Amygdala (tissue), 56 donors: Measurements from ENCODE around the gene ZNF467.

Source experiments
- DNase-seq, 56 donors: peaks; one replicate each; lab custom pipeline; 2025; lab: John Stamatoyannopoulos, UW

The ZNF467 gene, protein sequence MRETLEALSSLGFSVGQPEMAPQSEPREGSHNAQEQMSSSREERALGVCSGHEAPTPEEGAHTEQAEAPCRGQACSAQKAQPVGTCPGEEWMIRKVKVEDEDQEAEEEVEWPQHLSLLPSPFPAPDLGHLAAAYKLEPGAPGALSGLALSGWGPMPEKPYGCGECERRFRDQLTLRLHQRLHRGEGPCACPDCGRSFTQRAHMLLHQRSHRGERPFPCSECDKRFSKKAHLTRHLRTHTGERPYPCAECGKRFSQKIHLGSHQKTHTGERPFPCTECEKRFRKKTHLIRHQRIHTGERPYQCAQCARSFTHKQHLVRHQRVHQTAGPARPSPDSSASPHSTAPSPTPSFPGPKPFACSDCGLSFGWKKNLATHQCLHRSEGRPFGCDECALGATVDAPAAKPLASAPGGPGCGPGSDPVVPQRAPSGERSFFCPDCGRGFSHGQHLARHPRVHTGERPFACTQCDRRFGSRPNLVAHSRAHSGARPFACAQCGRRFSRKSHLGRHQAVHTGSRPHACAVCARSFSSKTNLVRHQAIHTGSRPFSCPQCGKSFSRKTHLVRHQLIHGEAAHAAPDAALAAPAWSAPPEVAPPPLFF

DNA sequence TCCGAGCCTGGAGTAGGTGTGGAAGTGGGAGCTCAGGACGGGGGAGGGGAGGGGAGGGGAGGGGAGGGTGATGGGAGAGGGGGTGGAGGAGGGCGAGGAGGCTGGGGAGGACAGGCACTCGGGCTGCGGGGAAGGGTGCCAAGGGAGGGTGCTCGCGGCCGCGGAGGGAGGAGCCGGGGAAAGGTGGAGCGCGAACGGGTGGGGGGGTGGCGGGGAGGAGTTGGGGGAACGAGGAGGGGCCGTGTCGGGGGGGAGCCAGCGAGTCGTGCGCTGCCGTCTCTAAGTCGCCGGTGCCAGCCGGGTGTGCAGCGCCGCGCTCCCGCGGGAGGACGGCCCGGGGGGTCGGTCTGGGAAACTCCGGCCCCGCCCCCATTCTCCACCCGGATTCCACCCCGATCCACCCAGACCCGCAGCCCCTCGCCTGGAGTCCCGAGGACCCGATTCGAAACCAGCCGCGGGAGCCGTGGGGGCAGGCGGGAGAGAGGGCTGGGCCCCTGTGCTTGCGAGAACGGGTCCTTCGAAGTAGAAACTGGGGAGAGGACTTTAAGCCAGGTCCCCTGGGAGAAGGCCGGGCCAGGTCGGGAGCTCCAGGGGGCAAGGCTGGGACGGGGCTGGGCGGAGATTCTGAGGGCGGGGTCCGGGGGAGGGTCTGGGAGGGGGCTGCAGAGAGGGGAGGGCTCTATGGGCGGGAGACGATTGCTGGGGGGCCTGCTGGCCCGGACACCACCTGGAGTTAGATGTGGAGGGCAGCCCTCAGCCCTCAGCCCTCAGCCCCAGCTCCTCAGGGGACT, at the start of gene ZNF467:
Gene ZNF467, minus strand, starts transcription at position 143 of the 791 bp plus-strand sequence. CDS start 2,556 bp downstream, outside the sequence.
- peak in 31 of 56 donors; percentile 10 to 70 (median 40) for DNase-seq

DNA sequence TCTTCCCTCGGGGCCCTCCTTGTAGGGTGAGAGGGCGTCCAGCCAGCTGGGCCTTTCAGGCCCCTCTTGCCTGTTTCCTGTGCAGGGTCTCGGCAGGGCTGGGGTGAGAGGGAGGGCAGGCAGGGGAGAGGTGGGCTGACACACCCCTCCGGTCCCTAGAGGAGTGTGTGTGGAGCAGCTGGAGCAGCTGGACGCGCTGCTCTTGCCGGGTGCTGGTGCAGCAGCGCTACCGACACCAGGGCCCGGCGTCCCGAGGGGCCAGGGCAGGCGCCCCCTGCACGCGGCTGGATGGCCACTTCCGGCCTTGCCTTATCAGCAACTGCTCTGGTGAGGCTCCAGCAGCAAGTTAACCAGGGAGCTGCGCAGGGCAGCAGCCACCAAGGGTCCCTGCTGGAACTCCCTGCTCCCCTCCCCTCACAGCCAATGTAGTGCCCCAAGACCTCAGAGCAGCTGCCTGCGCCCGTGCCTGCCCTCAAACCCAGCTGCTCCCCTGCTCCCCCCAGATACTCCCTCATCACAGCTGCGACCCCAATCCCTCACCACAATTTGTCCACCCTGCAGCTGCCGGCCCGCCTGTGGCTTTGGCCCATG, 49.1 kb upstream of the ZNF467 start:
- DNase-seq: no peak

DNA sequence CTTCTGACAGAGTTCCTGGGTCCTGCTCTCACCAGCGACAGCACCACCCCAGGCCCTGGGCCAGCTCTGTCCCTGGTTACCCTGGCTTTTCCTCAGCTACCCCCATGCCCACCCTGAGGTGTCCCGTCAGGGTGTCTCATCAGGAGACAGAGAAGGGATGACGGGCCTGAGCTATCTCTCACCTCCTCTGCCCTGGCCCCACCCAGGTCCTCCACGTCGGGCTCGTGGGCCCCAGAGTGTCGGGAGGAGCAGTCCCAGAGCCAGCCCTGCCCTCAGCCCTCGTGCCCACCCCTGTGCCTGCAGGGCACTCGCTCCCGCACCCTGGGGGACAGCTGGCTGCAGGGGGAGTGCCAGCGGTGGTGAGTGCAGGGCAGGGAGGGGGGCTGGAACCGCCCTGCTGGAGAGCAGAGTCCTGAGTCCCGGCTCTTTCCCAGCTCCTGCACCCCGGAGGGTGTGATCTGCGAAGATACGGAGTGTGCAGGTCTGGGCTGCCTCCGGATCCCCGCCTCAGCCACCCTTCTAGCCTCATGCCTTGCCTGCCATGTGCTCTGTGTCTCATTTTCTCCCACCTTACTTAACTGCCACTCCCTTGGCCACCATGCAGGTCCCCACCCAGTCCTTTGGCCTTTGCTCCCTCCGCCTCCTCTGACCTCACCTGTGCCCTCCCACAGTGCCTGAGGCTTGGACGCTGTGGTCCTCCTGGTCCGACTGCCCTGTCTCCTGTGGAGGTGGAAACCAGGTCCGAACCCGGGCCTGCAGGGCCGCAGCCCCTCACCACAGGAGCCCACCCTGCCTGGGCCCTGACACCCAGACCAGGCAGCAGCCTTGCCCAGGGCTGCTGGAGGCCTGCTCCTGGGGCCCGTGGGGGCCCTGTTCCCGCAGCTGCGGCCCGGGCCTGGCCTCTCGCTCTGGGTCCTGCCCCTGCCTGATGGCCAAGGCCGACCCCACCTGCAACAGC, 48.1 kb upstream of the ZNF467 start:
- DNase-seq: no peak

DNA sequence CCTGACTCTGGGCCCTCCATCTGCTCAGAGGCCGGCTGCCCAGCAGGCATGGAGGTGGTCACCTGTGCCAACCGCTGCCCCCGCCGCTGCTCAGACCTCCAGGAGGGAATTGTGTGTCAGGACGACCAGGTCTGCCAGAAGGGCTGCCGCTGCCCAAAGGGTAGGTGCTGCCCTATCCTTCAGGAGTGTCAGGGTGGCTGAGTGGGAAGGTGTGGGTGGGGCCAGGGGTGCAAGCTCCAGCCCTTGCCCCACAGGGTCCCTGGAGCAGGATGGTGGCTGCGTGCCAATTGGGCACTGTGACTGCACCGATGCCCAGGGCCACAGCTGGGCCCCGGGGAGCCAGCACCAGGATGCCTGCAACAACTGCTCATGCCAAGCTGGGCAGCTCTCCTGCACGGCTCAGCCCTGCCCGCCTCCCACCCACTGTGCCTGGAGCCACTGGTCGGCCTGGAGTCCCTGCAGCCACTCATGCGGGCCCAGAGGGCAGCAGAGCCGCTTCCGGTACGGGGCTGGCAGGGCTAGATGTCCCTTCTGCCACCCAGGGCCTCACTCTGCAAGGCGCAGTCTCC, 47.3 kb upstream of the ZNF467 start:
- DNase-seq: peak in 3 of 56 donors; percentile 9 to 23 (median 21)

DNA sequence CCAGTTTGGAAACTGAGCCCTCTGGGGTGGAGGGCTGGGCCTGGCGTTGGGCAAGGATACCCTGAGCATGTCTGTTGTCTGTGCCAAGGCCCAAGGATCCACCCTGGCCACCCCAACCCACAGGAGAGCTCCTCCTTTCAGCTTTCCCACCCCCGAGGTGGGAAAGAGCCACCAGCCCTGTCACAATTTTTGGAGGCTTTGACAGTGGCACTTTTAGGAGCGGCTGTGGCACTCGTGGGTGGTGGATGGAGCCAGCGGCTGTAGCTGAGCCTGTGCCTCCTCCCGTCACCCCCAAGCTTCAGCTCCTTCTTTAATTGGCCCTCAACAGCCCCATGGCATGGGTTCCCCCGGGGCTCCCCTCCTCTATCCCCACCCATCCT, 46.6 kb upstream of the ZNF467 start:
- DNase-seq: no peak

DNA sequence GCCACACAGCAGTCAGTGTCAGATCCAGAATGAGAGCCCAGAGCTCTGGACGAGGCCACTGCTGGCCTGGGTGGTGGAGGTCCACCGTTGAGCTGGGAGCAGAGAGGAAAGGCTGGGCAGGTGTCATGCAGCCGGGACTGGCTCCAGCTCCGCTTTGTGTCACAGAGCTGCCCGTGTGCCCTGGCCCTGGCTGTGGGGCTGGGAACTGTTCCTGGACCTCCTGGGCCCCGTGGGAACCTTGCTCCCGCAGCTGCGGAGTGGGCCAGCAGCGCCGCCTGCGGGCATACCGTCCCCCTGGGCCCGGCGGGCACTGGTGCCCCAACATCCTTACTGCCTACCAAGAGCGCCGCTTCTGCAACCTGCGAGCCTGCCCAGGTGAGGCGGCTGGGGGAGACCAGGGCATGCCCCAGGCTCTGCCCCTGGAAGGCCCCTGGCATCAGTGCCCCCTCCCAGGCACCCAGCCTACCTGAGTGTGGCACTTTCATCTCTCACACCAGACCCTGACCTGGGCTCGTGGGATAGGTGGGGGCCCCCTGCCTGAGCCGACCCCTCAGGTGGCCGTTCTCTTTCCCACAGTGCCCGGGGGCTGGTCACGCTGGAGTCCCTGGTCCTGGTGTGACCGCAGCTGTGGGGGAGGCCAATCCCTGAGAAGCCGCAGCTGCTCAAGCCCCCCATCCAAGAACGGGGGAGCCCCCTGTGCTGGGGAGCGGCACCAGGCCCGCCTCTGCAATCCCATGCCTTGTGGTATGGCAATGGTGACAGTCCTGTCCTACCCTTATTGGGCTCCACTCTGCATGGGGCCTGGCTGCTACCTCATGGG, 46.0 kb upstream of the ZNF467 start:
- DNase-seq: peak in 11 of 56 donors; percentile 12 to 69 (median 25)

DNA sequence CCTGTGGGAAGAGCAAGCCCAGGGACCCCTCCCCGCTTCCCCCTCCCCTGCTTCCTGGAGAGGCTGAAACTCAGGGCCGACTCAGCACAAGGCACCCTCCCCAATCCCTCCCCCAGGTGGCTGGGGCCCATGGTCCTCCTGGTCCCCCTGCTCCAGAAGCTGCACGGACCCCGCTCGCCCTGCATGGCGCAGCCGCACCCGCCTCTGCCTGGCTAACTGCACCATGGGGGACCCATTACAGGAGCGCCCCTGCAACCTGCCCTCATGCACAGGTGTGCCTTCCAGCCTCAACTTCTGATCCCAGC, 45.1 kb upstream of the ZNF467 start:
- DNase-seq: no peak

DNA sequence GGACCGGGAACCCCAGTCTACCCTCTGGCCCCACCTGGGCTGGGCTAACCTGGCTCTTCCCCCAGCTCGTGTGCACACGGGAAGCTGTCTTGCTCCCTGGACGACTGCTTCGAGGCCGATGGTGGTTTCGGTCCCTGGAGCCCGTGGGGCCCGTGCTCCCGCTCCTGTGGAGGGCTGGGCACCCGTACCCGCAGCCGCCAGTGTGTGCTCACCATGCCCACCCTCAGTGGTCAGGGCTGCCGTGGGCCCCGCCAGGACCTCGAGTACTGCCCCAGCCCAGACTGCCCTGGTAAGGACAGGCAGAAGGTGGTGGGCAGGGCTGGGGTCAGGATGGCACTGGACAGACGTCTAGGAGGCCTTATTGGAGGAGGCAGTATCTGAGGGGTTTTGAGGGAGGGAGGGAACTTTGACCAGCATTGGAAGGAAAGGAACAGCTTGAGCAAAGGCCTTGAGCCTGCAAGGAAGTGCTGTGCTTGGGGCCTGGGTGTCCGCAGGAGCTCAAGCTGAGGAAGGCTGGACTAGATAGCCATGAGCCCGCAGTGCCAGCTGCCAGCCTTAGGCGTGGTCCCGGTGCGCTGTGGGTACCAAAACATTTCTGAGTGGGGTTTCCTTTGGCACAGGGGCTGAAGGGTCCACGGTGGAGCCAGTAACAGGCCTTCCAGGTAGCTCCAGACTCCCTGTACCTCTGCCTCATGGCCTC, 44.6 kb upstream of the ZNF467 start:
- DNase-seq: no peak

DNA sequence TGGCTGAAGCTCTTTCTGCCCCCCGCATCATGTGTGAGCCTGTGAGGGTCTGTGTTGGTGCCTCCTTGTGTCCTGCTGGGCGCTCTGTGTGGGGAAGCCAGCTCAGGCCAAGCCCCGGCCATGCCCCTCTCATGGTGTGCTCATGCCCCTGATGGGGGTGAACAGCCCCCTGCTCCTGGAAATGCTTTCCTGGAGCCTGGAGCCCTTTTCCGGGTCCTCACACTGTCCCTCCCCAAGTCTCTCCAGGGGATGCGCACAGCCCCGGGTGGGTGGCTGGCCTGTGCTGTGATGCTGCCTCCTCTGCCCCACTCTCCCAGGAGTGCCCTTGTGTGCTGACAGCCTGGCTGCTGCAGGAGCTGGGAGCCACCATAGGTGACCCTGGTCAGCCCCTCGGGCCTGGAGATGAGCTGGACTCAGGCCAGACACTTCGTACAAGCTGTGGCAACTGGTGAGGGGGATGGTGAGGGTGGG, 43.9 kb upstream of the ZNF467 start:
- DNase-seq: no peak

DNA sequence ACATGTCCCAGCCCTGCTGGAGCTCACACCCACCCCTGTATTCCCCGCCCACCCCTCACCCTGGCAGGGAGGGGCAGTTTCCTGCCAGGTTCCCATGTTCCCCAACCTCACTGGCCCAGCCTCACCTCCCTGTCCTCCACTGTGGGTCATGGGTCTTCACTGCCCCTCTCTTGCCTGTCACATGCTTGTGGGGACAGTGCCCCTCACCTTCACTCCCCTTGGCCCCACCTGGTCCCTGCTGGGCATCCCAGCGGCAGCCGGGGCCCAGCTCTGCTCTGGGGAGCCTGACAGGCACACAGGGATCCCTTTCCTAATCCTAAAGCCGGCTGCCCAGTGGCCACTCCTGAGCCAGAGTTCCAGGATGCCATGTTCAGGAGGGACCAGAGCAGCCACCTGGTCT, 43.4 kb upstream of the ZNF467 start:
- no peak for DNase-seq

DNA sequence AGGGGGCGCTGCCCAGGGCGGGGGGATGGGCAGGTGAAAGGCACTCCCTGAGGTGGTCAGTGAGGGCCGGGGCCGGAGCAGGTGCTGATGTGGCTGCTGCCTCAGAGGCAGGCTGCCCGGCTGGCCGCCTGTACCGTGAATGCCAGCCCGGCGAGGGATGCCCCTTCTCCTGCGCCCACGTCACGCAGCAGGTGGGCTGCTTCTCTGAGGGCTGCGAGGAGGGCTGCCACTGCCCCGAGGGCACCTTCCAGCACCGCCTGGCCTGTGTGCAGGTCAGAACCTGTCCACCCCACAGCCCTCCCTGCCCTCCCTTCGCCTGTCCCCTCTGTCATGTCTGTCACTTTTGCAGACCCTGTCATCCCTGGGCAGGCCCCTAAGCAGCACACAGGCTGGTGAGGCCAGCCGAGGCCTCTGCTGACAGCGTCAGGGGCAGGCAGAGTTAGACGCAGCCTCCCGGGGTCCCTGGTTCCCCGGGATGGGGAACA, 42.9 kb upstream of the ZNF467 start:
- no peak for DNase-seq

DNA sequence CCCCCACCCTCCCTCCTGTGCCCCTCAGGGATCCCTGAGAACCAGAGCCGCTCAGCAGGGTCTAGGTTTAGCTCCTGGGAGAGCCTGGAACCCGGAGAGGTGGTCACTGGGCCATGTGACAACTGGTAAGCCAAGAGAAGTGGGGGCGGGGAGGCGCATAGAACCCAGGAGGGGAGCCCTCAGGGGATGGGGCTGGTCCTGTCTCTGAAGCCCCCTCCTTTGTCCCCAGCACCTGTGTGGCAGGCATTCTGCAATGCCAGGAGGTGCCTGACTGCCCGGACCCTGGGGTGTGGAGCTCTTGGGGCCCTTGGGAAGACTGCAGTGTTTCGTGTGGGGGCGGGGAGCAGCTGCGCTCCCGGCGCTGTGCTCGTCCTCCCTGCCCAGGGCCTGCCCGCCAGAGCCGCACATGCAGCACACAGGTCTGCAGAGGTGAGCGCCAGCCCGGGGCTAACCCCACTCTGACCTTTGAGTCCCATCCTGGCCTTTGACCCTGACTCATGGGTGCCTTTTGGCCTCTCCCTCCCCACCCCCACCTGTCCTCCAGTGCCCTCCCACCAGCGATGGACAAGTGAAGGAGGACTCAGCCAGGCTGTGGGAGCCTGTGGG, 42.4 kb upstream of the ZNF467 start:
- no peak for DNase-seq

DNA sequence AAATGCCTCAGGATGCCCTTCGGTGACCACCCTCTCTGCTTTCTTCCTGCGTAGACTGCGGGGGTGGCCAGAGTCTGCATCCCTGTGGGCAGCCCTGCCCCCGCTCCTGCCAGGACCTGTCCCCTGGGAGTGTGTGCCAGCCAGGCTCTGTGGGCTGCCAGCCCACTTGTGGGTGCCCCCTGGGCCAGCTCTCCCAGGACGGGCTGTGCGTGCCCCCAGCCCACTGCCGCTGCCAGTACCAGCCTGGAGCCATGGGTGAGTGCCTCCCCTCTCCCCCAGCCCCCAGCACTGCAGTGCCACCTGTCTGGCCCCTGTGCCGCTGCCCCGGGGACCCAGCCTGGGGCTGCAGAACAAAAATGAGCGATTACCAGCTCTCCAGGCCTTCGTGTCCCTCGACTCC, 41.7 kb upstream of the ZNF467 start:
- no peak for DNase-seq

DNA sequence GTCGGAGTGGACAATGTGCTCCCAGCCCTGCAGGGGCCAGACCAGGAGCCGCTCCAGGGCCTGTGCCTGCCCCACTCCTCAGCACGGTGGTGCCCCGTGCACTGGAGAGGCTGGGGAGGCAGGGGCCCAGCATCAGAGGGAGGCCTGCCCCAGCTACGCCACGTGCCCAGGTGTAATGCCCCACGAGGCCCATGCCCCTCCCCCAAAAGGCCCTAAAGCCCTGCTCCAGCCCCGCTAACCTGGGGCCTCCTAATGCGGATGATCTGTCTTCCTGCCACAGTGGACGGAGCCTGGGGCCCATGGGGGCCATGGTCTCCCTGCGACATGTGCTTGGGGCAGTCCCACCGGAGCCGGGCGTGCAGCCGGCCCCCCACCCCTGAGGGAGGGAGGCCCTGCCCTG, 41.1 kb upstream of the ZNF467 start:
- no peak for DNase-seq

DNA sequence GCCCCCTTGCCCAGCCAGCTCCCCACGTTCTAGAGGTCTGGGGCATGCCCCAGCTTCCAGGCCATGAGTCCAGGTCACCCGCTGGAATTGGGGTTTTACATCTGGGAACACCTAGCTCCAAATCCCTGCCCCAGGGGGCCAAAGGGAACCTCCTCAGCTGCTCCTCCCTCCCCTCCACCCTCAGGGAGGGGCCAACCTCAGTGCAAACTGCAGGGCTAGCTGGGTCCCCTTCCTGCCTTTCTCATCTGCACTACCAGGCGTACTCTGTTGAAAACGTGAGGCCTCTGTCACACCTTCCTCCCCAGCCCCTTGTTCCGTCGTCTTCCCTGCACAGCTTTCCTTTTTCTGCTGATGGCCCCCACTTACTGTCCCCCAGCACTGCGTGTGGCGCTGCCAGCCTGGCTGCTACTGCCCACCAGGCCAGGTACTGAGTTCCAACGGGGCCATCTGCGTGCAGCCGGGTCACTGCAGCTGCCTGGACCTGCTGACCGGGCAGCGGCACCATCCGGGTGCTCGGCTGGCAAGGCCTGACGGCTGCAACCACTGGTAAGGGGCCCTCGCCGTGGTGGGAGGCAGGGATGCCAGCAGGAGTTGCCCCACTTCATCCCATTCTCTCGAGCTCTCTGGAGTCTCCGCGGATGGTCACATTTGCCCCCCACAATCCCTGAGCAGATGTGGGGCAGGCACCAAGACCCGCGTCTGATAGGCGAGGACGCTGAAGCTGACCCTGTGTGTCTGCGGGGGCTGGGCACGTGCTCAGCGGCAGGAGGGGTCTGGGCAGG, 40.1 kb upstream of the ZNF467 start:
- DNase-seq: no peak

DNA sequence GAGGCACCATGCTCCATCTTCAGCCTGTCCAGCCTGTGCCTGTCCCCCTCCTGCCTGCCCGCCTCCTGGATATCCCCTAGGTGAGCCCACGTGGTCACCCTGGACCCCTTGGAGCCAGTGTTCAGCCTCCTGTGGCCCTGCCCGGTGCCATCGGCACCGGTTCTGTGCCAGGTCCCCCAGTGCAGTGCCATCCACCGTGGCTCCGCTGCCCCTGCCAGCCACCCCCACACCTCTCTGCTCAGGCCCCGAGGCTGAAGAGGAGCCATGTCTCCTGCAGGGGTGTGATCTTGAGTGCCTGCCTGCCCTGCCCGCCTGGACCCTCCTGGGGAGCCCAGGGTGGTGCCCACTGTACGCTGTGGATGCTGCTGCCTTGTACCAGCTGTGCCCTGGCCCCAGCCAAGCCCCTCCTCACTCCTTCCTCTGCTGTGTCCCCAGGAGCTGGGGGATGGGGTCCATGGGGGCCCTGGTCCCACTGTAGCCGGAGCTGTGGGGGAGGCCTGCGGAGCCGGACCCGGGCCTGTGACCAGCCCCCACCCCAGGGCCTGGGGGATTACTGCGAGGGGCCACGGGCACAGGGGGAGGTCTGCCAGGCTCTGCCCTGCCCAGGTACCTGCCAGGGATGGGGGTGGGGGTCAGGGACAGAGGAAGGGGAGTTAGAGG, 38.6 kb upstream of the ZNF467 start:
- DNase-seq: no peak
